A549 (cell line): ENCODE data around the gene MACF1.

ENCODE experiments used
- NR3C1 ChIP-seq: fragments of >200 bp; sonication (Bioruptor Twin); formaldehyde crosslinking; IDR thresholded peaks from 3 replicates; pipeline ENCODE4 v1.6.1; 2017
- POLR2A ChIP-seq: IDR thresholded peaks from 2 replicates; pipeline ENCODE4 v1.6.1; 2012; ENCODE audit warnings: mild to moderate bottlenecking, low read length
- ZFP36 ChIP-seq: fragments of 450-650 bp; IDR thresholded peaks from 2 replicates; pipeline ENCODE4 v1.6.1; 2014; ENCODE audit warnings: borderline replicate concordance; ENCODE audit not compliant: partially characterized antibody
- TF ChIP-seq, protein P1 (sequence below): fragments of >200 bp; sonication (Bioruptor Twin); formaldehyde crosslinking; IDR thresholded peaks from 3 replicates; pipeline ENCODE4 v1.5.1; 2016
- TF ChIP-seq, protein P2 (sequence below): fragments of 200-600 bp; sonication (generic); IDR thresholded peaks from 2 replicates; pipeline ENCODE4 v1.6.1; 2016; ENCODE audit warnings: antibody characterized with exemption, mild to moderate bottlenecking, moderate library complexity

GRCh38 chr1:39168301-39169080 is 36.0 kb upstream of the MACF1 start:
- no peak for TF ChIP-seq POLR2A
- no peak for TF ChIP-seq NR3C1
- TF ChIP-seq, protein P1, sequence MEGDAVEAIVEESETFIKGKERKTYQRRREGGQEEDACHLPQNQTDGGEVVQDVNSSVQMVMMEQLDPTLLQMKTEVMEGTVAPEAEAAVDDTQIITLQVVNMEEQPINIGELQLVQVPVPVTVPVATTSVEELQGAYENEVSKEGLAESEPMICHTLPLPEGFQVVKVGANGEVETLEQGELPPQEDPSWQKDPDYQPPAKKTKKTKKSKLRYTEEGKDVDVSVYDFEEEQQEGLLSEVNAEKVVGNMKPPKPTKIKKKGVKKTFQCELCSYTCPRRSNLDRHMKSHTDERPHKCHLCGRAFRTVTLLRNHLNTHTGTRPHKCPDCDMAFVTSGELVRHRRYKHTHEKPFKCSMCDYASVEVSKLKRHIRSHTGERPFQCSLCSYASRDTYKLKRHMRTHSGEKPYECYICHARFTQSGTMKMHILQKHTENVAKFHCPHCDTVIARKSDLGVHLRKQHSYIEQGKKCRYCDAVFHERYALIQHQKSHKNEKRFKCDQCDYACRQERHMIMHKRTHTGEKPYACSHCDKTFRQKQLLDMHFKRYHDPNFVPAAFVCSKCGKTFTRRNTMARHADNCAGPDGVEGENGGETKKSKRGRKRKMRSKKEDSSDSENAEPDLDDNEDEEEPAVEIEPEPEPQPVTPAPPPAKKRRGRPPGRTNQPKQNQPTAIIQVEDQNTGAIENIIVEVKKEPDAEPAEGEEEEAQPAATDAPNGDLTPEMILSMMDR = no peak
- no peak for TF ChIP-seq ZFP36
- TF ChIP-seq, protein P2, sequence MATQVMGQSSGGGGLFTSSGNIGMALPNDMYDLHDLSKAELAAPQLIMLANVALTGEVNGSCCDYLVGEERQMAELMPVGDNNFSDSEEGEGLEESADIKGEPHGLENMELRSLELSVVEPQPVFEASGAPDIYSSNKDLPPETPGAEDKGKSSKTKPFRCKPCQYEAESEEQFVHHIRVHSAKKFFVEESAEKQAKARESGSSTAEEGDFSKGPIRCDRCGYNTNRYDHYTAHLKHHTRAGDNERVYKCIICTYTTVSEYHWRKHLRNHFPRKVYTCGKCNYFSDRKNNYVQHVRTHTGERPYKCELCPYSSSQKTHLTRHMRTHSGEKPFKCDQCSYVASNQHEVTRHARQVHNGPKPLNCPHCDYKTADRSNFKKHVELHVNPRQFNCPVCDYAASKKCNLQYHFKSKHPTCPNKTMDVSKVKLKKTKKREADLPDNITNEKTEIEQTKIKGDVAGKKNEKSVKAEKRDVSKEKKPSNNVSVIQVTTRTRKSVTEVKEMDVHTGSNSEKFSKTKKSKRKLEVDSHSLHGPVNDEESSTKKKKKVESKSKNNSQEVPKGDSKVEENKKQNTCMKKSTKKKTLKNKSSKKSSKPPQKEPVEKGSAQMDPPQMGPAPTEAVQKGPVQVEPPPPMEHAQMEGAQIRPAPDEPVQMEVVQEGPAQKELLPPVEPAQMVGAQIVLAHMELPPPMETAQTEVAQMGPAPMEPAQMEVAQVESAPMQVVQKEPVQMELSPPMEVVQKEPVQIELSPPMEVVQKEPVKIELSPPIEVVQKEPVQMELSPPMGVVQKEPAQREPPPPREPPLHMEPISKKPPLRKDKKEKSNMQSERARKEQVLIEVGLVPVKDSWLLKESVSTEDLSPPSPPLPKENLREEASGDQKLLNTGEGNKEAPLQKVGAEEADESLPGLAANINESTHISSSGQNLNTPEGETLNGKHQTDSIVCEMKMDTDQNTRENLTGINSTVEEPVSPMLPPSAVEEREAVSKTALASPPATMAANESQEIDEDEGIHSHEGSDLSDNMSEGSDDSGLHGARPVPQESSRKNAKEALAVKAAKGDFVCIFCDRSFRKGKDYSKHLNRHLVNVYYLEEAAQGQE = no peak
